Suprapubic skin (tissue), 4 donors: ENCODE measurements around the gene SLC35D1. TPM values are rescaled to one million over a fixed set of nuclear protein-coding genes. Genes with fewer than 3 reads are reported as not detected.

Source experiments
- DNase-seq, 2 donors: peaks; one replicate each; pipeline ENCODE4 v3.0.0-alpha.2; 2019; ENCODE audit warnings: low spot score in 2 of 2
- H3K27ac ChIP-seq: fragments of 200-600 bp; sonication (generic); one replicate; pipeline ENCODE4 v1.5.1; 2019
- H3K27me3 ChIP-seq: fragments of 200-600 bp; sonication (generic); one replicate; pipeline ENCODE4 v1.5.1; 2019
- H3K36me3 ChIP-seq: fragments of 200-600 bp; sonication (generic); one replicate; pipeline ENCODE4 v1.5.1; 2019
- H3K4me1 ChIP-seq: fragments of 200-600 bp; sonication (generic); one replicate; pipeline ENCODE4 v1.5.1; 2019
- H3K4me3 ChIP-seq: fragments of 200-600 bp; sonication (generic); one replicate; pipeline ENCODE4 v1.5.1; 2019; ENCODE audit warnings: mild to moderate bottlenecking
- H3K9me3 ChIP-seq: fragments of 200-600 bp; sonication (generic); one replicate; pipeline ENCODE4 v1.5.1; 2019
- EP300 ChIP-seq: sonication (generic); formaldehyde crosslinking; IDR thresholded peaks from one replicate; pipeline ENCODE4 v1.6.1; 2017; ENCODE audit warnings: antibody characterized with exemption
- POLR2A ChIP-seq, 2 donors: fragments of 450-650 bp; IDR thresholded peaks; one replicate each; pipeline ENCODE4 v1.6.1; 2017; ENCODE audit warnings: antibody characterized with exemption in 2 of 2, mild to moderate bottlenecking in 2 of 2, moderate library complexity in 2 of 2
- POLR2AphosphoS5 ChIP-seq, 3 donors: sonication (generic); formaldehyde crosslinking; IDR thresholded peaks; one replicate each; pipeline ENCODE4 v1.6.1; 2017; ENCODE audit warnings: antibody characterized with exemption in 3 of 3
- WGBS: methylation state at CpG from one replicate; pipeline ENCODE4 v1.1.5; 2018; 5-methylcytosine and 5-hydroxymethylcytosine counted together
- total RNA-seq, 4 donors: library from RNA; depleted of rRNA; stranded (reverse); fragments of >200 nt; gene quantifications; one replicate each; pipeline ENCODE4 v1.1.0, GENCODE V29; 2016
- TF ChIP-seq, protein P1 (sequence below), 2 donors: fragments of 200-600 bp in 1 of 2; fragments of 450-650 bp in 1 of 2; sonication (generic) in 1 of 2; IDR thresholded peaks; one replicate each; pipeline ENCODE4 v1.5.1; 2016 to 2019; ENCODE audit warnings: antibody characterized with exemption in 2 of 2, mild to moderate bottlenecking in 1 of 2, moderate library complexity in 1 of 2

SLC35D1 gene
- total RNA-seq, 4 donors from 2014 or later: 11.3 to 20.3 (median 17.4) TPM

- WGBS: 82% methylated on average over 1 of the region's 1 CpG
Measured at GRCh38 chr1:67059346-67059745, 5.4 kb upstream of the SLC35D1 start.

GRCh38 chr1:67058761-67059160 is 4.8 kb upstream of the SLC35D1 start:
- H3K27me3 ChIP-seq: no peaks in the 10 kb centered on the region
- DNase-seq: no peak
- TF ChIP-seq, protein P1, sequence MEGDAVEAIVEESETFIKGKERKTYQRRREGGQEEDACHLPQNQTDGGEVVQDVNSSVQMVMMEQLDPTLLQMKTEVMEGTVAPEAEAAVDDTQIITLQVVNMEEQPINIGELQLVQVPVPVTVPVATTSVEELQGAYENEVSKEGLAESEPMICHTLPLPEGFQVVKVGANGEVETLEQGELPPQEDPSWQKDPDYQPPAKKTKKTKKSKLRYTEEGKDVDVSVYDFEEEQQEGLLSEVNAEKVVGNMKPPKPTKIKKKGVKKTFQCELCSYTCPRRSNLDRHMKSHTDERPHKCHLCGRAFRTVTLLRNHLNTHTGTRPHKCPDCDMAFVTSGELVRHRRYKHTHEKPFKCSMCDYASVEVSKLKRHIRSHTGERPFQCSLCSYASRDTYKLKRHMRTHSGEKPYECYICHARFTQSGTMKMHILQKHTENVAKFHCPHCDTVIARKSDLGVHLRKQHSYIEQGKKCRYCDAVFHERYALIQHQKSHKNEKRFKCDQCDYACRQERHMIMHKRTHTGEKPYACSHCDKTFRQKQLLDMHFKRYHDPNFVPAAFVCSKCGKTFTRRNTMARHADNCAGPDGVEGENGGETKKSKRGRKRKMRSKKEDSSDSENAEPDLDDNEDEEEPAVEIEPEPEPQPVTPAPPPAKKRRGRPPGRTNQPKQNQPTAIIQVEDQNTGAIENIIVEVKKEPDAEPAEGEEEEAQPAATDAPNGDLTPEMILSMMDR (IDR thresholded peaks at IDR 0.05): no peak
- TF ChIP-seq POLR2AphosphoS5 (IDR thresholded peaks at IDR 0.05): no peak
- no peak for TF ChIP-seq EP300
- TF ChIP-seq POLR2A (IDR thresholded peaks at IDR 0.05): no peak
- H3K36me3 ChIP-seq: no peaks in the 10 kb centered on the region
- H3K4me3 ChIP-seq: no peak overlapping the region
- H3K9me3 ChIP-seq: no peaks in the 10 kb centered on the region
- H3K4me1 ChIP-seq: peaks cover 6% of the 10 kb centered on the region
- 79% methylated on average over 3 of the region's 3 CpGs for WGBS
- no peak overlapping the region for H3K27ac ChIP-seq

More at GRCh38 chr1:67059346-67059745, 5.4 kb upstream of the SLC35D1 start:
- no peak for TF ChIP-seq EP300
- Histone ChIP-seq H3K9me3 (no peaks in the 10 kb centered on the region), H3K27me3 (no peaks in the 10 kb centered on the region), H3K4me1 (peaks cover 4% of the 10 kb centered on the region), H3K27ac (no peak overlapping the region), H3K4me3 (no peak overlapping the region), H3K36me3 (no peaks in the 10 kb centered on the region)
- no peak for DNase-seq

- no peak for DNase-seq
- Histone ChIP-seq H3K4me1 (peaks cover 6% of the 10 kb centered on the region), H3K27ac (no peak overlapping the region), H3K36me3 (no peaks in the 10 kb centered on the region), H3K9me3 (no peaks in the 10 kb centered on the region), H3K4me3 (no peak overlapping the region), H3K27me3 (no peaks in the 10 kb centered on the region)
- TF ChIP-seq EP300 (no peak), POLR2AphosphoS5 (IDR thresholded peaks at IDR 0.05) (no peak), POLR2A (IDR thresholded peaks at IDR 0.05) (no peak)
- TF ChIP-seq, protein P1 (IDR thresholded peaks at IDR 0.05): no peak
- 87% methylated on average over 1 of the region's 1 CpG for WGBS
Measured at GRCh38 chr1:67058242-67058641, 4.3 kb upstream of the SLC35D1 start.

- no peak for TF ChIP-seq POLR2AphosphoS5 (IDR thresholded peaks at IDR 0.05)
- TF ChIP-seq POLR2A (IDR thresholded peaks at IDR 0.05): no peak
- TF ChIP-seq EP300: no peak
- TF ChIP-seq, protein P1 (IDR thresholded peaks at IDR 0.05): no peak
- Histone ChIP-seq H3K27me3 (no peaks in the 10 kb centered on the region), H3K27ac (peak overlapping the region; percentile 95), H3K9me3 (no peaks in the 10 kb centered on the region), H3K4me3 (peak overlapping the region; percentile 90), H3K36me3 (peaks cover 11% of the 10 kb centered on the region), H3K4me1 (peaks cover 33% of the 10 kb centered on the region)
- peak; percentile 72 to 84 for DNase-seq
- WGBS: 0% methylated on average over 5 of the region's 34 CpGs
Measured at GRCh38 chr1:67053535-67053784, 488 bp downstream of the SLC35D1 start.

GRCh38 chr1:67052741-67053534 is 1.0 kb downstream of the SLC35D1 start:
- H3K36me3 ChIP-seq: peaks cover 16% of the 10 kb centered on the region
- WGBS: 3% methylated on average over 25 of the region's 25 CpGs
- DNase-seq: peak in 1 of 2 donors; percentile 72
- H3K4me3 ChIP-seq: peak overlapping the region; percentile 90
- H3K9me3 ChIP-seq: no peaks in the 10 kb centered on the region
- peaks cover 33% of the 10 kb centered on the region for H3K4me1 ChIP-seq
- TF ChIP-seq, protein P1 (IDR thresholded peaks at IDR 0.05): no peak
- TF ChIP-seq POLR2A (IDR thresholded peaks at IDR 0.05): no peak
- TF ChIP-seq EP300: no peak
- TF ChIP-seq POLR2AphosphoS5 (IDR thresholded peaks at IDR 0.05): no peak
- H3K27me3 ChIP-seq: no peaks in the 10 kb centered on the region
- H3K27ac ChIP-seq: peak overlapping the region; percentile 95
